ENCODE measurements around the gene PTPRE.
A peak's percentile ranks its signal among the peaks of the same experiment; 100 is the strongest.

PTPRE gene

DNA sequence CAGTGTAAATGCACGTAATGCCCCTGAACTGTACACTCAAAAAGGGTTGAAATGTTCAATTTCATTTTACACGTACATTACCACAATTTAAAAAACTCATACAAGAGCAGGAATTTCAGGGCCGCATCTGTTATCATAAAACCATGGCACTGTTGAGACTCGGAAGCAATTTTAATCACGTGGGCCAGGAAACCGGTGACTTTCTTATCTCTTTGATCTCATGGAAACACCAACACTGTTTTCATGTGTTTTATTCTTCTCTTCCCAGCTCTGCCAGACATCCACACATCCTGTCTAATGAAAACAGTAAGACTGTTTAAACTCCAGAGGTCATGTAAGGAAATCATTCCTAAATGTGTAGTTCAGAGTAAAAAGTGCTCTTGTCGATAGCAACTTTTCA is 35.9 kb downstream of the PTPRE start:
- Mint-ChIP-seq H3K4me1 (ENCODE audit: low read depth) (peaks cover 27% of the 10 kb centered on the region), H3K27ac (no peak overlapping the region), H3K9me3 (ENCODE audit: low read depth) (no peaks in the 10 kb centered on the region), H3K4me3 (no peak overlapping the region), H3K27me3 (peaks cover 1% of the 10 kb centered on the region), H3K36me3 (no peaks in the 10 kb centered on the region)

DNA sequence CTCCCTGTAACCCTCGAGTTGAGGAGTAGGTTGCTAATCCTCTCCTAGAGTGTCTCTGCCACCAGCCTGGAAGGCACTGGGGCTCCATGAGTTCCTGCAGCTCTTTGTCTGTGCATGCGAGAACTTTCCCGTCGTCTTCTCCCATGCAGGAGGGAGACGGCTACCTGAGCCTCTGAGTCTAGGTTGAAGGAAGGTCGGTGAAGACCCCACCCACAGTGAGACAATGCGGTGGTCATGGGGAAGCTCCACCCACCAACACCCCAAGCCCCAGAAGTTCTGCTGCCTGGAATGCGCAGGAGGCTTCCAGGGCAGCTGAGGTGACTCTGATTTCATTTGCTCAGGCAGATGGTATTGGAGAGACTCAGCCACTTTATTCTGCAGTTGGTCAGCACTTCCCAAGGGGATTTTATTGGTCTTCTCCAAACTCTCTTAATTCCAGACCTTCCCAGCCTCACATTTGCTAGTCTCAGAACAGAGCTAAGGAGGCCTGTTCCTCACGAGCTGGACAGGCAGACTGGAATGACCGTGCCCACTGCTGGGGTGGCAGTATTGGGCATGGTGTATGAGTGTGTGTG is 36.5 kb downstream of the PTPRE start:
- H3K27me3 Mint-ChIP-seq: peaks cover 1% of the 10 kb centered on the region
- no peaks in the 10 kb centered on the region for H3K36me3 Mint-ChIP-seq
- H3K27ac Mint-ChIP-seq: no peak overlapping the region
- no peaks in the 10 kb centered on the region for H3K9me3 Mint-ChIP-seq (ENCODE audit: low read depth)
- peaks cover 27% of the 10 kb centered on the region for H3K4me1 Mint-ChIP-seq (ENCODE audit: low read depth)
- H3K4me3 Mint-ChIP-seq: no peak overlapping the region

DNA sequence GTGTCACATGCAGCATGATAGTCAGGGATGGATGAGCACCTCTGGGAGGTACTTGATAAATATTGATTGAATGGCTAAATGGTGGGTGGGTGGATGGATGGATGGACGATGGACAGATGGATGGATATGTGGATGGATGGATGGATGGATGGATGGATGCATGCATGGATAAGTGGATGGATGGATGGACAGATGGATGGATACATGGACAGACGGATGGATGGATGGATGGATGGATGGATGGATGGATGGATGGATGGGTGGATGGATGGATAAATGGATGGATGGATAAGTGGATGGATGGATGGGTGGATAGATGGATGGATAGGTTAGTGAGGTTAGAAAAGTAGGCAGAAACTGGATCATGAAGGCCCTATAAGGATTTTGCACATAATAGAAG is 37.4 kb downstream of the PTPRE start:
- no peak overlapping the region for H3K4me3 Mint-ChIP-seq
- H3K27me3 Mint-ChIP-seq: peaks cover 1% of the 10 kb centered on the region
- no peaks in the 10 kb centered on the region for H3K36me3 Mint-ChIP-seq
- peaks cover 27% of the 10 kb centered on the region for H3K4me1 Mint-ChIP-seq (ENCODE audit: low read depth)
- H3K9me3 Mint-ChIP-seq (ENCODE audit: low read depth): no peaks in the 10 kb centered on the region
- H3K27ac Mint-ChIP-seq: no peak overlapping the region

DNA sequence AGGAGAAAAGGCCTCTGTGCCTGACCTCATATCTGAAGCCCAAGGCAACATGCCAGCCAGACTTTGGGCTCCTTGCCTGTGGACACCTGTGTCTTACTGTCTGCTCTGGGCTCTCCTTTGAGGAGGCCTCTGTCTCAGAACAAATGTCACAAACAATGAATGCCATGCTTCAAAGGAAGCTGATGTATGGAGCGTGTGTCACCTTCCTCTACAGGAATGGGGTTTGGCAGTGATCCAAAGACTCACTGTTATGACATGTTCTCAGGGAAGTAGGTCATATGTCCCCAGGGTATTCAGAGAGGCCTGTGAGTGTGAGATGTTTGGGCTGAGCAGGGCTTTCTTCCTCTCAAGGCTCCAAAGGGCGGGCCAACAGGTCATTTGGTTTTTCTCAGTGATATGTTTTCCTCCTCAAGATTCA is 38.4 kb downstream of the PTPRE start:
- no peaks in the 10 kb centered on the region for H3K36me3 Mint-ChIP-seq
- H3K27ac Mint-ChIP-seq: peak overlapping the region; percentile 8
- H3K4me1 Mint-ChIP-seq (ENCODE audit: low read depth): peaks cover 27% of the 10 kb centered on the region
- no peaks in the 10 kb centered on the region for H3K9me3 Mint-ChIP-seq (ENCODE audit: low read depth)
- peaks cover 1% of the 10 kb centered on the region for H3K27me3 Mint-ChIP-seq
- no peak overlapping the region for H3K4me3 Mint-ChIP-seq

DNA sequence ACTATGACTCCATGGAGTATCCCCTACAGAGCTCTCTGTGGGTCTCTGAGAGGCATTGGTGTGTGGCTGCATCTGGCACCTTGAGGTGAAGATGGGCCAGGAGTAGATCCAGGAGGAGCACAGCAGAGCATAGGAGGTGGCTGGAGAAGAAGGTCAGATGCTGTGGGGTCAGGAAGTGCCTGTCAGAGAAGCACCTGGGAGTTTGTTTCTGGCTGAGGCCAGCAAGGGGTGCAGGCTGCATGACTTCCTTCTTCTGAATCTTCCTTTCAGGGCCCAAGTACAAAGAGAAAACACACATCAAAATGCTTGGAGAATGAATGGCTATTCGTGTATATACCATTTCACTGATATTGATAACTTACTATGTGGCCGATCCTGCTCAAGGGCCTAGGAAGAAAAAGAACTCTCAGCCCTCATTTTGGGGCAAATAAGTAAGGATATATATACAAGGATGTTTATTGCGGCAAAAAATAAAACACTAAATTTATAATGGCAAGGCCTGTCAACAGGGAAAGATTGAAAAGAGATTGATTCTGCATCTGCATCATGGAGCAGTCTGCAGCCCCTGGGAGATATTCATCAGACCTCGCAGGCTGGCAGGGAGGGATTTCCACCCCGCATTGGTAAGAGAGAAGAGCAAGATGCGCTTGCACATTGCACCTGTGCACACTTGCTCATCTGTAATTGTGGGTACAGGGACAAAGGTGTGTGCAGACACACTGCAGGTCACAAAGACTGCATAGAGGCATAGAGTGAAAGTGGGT is 39.2 kb downstream of the PTPRE start:
- Mint-ChIP-seq H3K27me3 (peaks cover 1% of the 10 kb centered on the region), H3K4me1 (ENCODE audit: low read depth) (peaks cover 27% of the 10 kb centered on the region), H3K9me3 (ENCODE audit: low read depth) (no peaks in the 10 kb centered on the region), H3K36me3 (no peaks in the 10 kb centered on the region), H3K4me3 (no peak overlapping the region), H3K27ac (no peak overlapping the region)

DNA sequence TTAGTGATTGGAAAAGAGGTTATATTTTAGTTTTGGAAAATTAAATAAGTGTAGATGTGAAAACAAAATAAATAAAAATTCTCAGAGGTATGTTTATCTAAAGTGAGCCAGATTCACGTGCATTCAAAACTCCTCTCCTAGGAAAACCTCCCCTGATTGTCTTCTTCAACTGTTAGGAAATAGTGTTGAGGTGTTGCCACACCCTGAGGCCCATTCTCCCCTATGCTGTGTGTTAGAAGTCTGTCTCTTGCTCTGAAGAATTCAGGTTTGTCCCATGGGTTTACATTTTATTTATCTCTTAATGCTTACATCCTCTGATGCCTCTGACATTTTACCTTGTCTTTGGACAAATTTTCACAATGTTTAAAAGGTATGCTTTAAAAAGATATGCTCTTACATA is 40.3 kb downstream of the PTPRE start:
- no peak overlapping the region for H3K4me3 Mint-ChIP-seq
- no peaks in the 10 kb centered on the region for H3K9me3 Mint-ChIP-seq (ENCODE audit: low read depth)

DNA sequence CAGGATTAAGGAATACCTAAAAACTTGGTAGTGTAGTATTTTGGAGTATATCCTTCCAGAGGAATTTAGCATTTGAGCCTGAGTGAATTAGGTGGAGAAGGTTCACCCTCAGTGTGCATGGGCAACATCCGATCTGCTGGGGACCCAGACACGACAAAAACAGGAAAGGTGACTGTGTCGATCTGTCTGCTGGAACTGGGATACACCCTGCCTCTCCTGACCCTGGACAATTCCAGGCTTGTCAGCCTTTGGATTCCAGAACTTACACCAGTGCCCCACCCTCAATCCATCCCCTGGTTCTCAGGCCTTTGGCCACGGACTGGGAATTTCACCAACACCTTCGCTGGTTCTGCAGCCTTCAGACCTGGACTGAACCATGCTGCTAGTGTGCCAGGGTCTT is 41.9 kb downstream of the PTPRE start:
- Mint-ChIP-seq H3K27ac (no peak overlapping the region), H3K4me3 (no peak overlapping the region), H3K27me3 (no peaks in the 10 kb centered on the region), H3K4me1 (ENCODE audit: low read depth) (peaks cover 19% of the 10 kb centered on the region), H3K36me3 (no peaks in the 10 kb centered on the region), H3K9me3 (ENCODE audit: low read depth) (no peaks in the 10 kb centered on the region)

More for the DNA sequence above, 40.3 kb downstream of the PTPRE start:
- no peaks in the 10 kb centered on the region for H3K36me3 Mint-ChIP-seq
- peaks cover 1% of the 10 kb centered on the region for H3K27me3 Mint-ChIP-seq
- H3K27ac Mint-ChIP-seq: no peak overlapping the region
- H3K4me1 Mint-ChIP-seq (ENCODE audit: low read depth): peaks cover 27% of the 10 kb centered on the region

DNA sequence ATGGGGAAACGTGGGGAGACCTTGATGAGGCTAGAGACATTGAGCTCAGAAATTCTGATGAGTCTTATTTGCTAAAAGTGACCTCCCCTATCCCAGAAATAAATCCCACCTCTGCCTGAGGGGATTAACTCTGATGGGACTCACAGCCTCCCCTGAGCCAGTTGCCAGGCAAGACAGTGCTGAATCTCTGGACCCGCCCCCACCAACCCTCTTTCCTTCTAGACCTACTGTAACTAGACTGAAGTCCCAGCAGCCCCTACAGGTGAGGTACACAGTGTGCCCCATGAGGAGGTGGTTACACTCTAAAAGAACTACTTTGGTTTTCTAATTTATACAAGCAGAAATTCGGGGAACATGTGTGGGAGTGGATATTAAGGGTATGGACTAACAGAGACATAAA is 42.9 kb downstream of the PTPRE start:
- H3K9me3 Mint-ChIP-seq (ENCODE audit: low read depth): no peaks in the 10 kb centered on the region
- no peaks in the 10 kb centered on the region for H3K27me3 Mint-ChIP-seq
- peaks cover 15% of the 10 kb centered on the region for H3K4me1 Mint-ChIP-seq (ENCODE audit: low read depth)
- H3K36me3 Mint-ChIP-seq: no peaks in the 10 kb centered on the region
- no peak overlapping the region for H3K4me3 Mint-ChIP-seq
- H3K27ac Mint-ChIP-seq: no peak overlapping the region

DNA sequence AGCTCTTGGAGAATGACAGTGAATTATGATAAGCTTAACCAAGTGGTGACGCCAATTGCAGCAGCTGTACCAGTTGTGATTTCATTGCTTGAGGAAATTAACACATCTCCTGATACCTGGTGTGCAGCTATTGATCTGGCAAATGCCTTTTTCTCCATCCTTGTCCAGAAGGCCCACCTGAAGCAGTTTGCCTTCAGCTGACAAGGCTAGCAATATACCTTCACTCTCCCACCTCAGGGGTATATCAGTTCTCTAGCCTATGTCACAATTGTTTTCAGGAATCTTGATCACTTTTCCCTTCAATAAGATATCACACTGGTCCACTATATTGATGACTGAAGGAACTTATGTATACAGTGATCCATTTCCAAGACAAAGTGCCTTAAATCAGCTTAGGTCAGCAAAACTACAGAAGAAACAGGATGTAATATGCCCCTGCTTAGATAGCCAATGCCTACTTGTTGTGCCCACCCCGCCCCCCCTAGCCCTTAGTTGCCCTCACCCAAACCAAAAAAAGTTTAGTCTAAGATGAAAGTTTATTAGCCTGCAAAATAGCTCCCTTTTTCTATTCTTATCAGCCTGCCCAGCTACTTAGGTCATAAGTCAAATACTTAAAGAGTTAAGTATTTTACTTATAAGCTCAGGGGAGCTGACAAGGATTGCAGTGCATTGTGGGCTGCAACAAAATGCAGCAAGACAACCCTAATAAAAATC is 45.1 kb downstream of the PTPRE start:
- Mint-ChIP-seq H3K27ac (no peak overlapping the region), H3K4me1 (ENCODE audit: low read depth) (no peaks in the 10 kb centered on the region), H3K9me3 (ENCODE audit: low read depth) (peaks cover 10% of the 10 kb centered on the region), H3K4me3 (no peak overlapping the region), H3K27me3 (peaks cover 1% of the 10 kb centered on the region), H3K36me3 (no peaks in the 10 kb centered on the region)

DNA sequence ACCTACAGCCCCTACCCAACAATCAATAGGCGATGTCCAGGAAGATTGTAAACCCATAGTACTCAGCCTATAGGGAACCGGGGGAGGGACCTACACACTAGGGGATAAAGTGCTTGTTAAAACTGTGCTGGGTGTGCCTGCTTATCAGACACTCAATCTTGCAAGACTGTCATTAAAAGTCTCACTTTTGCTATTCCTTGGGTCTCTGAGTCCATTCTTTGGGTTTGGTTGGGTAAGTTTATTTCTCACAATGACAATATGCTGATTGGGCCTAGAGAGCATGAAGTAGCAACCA is 45.6 kb downstream of the PTPRE start:
- Mint-ChIP-seq H3K4me1 (ENCODE audit: low read depth) (no peaks in the 10 kb centered on the region), H3K27me3 (peaks cover 1% of the 10 kb centered on the region), H3K4me3 (no peak overlapping the region), H3K27ac (no peak overlapping the region), H3K9me3 (ENCODE audit: low read depth) (peaks cover 10% of the 10 kb centered on the region), H3K36me3 (no peaks in the 10 kb centered on the region)

DNA sequence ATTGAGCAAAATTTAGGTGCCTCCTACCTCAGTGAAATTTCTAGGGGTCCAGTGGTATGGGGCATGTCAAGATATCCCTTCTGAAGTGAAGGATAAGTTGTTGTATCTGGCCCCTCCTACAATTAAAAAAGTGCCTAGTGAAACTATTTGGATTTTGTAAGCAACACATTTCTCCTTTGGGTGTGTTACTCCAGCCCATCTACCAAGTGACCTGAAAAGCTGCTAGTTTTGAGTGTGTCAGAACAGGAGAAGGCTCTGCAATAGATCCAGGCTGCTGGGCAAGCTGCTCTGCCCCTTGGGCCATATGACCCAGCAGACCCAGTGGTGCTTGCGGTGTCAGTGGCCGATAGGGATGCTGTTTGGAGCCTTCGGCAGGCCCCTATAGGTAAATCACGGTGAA is 46.0 kb downstream of the PTPRE start:
- Mint-ChIP-seq H3K27ac (no peak overlapping the region), H3K4me3 (no peak overlapping the region), H3K36me3 (no peaks in the 10 kb centered on the region), H3K9me3 (ENCODE audit: low read depth) (peaks cover 10% of the 10 kb centered on the region), H3K4me1 (ENCODE audit: low read depth) (no peaks in the 10 kb centered on the region), H3K27me3 (peaks cover 1% of the 10 kb centered on the region)

DNA sequence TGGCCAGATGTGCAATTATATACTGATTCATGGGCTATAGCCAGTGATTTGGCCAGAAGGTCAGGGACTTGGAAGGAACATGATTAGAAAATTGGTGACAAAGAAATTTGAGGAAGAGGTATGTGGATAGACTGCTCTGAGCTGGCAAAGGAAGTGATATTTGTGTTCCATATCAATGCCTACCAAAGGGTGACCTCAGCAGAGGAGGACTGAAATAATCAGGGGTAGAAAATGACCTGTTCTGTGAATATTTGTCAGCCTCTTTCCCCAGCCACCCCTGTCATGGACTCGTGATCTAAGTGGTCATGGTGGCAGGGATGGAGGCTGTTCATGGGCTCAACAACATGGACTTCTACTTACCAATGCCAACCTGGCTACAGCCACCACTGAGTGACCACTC is 47.0 kb downstream of the PTPRE start:
- no peaks in the 10 kb centered on the region for H3K4me1 Mint-ChIP-seq (ENCODE audit: low read depth)
- no peak overlapping the region for H3K27ac Mint-ChIP-seq
- no peak overlapping the region for H3K4me3 Mint-ChIP-seq
- H3K9me3 Mint-ChIP-seq (ENCODE audit: low read depth): peaks cover 10% of the 10 kb centered on the region
- peaks cover 4% of the 10 kb centered on the region for H3K27me3 Mint-ChIP-seq
- no peaks in the 10 kb centered on the region for H3K36me3 Mint-ChIP-seq

DNA sequence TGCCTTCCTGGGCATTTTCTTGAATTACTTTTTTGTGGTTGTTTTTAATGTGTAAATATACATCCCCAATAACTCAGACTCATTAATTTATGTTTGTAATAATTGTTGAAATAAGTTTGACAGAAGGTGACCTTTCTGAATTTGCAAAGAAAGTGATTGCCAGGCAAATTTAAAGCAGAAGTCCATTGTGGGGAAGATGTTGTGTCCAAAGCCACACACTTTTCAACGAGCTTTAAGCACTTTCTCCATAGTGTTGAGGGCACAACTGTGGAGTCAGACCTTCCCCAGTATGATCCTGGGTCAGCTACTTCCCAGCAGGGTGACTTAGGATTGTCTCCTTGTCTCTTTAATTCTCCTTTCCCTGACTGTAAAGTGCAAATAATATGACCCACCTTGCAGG is 52.5 kb downstream of the PTPRE start:
- Mint-ChIP-seq H3K4me1 (ENCODE audit: low read depth) (no peaks in the 10 kb centered on the region), H3K4me3 (no peak overlapping the region), H3K36me3 (no peaks in the 10 kb centered on the region), H3K27me3 (peaks cover 11% of the 10 kb centered on the region), H3K27ac (no peak overlapping the region), H3K9me3 (ENCODE audit: low read depth) (peaks cover 10% of the 10 kb centered on the region)

DNA sequence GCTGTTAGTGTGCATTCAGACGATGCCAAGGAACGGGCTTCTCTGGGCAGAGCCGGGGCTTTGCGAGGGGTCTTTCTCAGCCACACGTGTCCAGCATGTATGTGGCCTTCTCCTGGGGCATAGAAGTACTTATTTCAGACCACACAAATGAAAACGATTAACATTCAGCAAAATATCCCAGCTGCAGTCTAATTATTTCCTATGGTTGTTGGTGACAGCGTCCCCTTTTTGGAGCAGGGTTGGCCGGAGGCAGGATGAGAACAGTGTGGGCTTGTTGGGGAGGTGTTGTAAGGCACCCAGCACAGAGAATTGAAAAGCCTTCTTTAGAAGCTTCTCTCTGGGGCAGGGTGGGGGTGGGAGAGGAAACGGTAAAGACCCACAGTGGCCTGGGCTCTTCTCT is 54.2 kb downstream of the PTPRE start:
- Mint-ChIP-seq H3K27ac (no peak overlapping the region), H3K36me3 (no peaks in the 10 kb centered on the region), H3K27me3 (peaks cover 11% of the 10 kb centered on the region), H3K4me3 (no peak overlapping the region), H3K9me3 (ENCODE audit: low read depth) (peaks cover 2% of the 10 kb centered on the region), H3K4me1 (ENCODE audit: low read depth) (no peaks in the 10 kb centered on the region)

DNA sequence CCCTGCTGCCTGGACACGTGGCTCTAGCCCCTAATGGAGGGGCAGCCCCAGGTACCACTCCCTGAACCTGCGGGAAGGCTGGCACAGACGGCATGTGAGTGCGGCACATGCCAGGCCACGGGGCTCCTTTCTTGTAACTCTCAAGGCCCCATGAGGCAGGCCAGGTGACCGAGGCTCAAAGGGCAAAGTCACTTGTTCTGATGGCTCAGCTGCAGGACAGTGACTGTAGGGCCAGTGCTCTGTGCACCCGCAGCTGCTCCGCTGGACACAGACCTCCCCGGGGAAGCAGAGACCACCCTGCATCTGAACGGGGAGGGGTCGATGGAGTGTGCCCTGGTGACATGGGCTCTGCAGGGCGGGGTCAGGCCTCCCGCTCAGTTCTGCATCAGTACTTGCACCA is 55.3 kb downstream of the PTPRE start:
- no peak overlapping the region for H3K27ac Mint-ChIP-seq
- H3K9me3 Mint-ChIP-seq (ENCODE audit: low read depth): no peaks in the 10 kb centered on the region

More for the DNA sequence above, 55.3 kb downstream of the PTPRE start:
- Mint-ChIP-seq H3K36me3 (no peaks in the 10 kb centered on the region), H3K4me1 (ENCODE audit: low read depth) (no peaks in the 10 kb centered on the region), H3K27me3 (peaks cover 9% of the 10 kb centered on the region), H3K4me3 (no peak overlapping the region)

Measured in activated naive CD8-positive, alpha-beta T cell (primary cell).